ENCODE data around the gene TMC6.
A peak's percentile ranks its signal among the peaks of the same experiment; 100 is the strongest.

Gene TMC6

GRCh38 chr17:78064708-78065107, 63.8 kb downstream of the TMC6 start:
- no peak for ATAC-seq

- ATAC-seq = peak in 1 of 2 donors; percentile 36
These were observed 65.1 kb downstream of the TMC6 start for GRCh38 chr17:78063489-78063888.

- ATAC-seq = no peak
These were observed 66.0 kb downstream of the TMC6 start for GRCh38 chr17:78062596-78062995.

All from activated CD4-positive, CD25-positive, alpha-beta regulatory T cell treated with anti-CD3 and anti-CD28 coated beads, Interleukin-2, amount 50 U/mL, for 24 hours (primary cell).